Glutamatergic neuron (in vitro differentiated cells): ENCODE results near the gene NLK. TPM values are rescaled to one million over a fixed set of nuclear protein-coding genes. Genes with fewer than 3 reads are reported as not detected.
"Not testable (repeated sequence)": the region's sequence is repeated elsewhere in the genome, so short reads cannot be mapped to it uniquely, and the experiment has no call there.

Experiments
- DNase-seq: peaks from one replicate; pipeline ENCODE4 v3.0.0; 2022
- H3K27ac Mint-ChIP-seq: one replicate; pipeline ENCODE4 v1.8.0; 2020; ENCODE audit warnings: mild to moderate bottlenecking, mixed read lengths, inconsistent platforms; ENCODE audit not compliant: unreplicated experiment
- H3K27me3 Mint-ChIP-seq: one replicate; pipeline ENCODE4 v1.8.0; 2020; ENCODE audit warnings: mild to moderate bottlenecking, moderate library complexity, mixed read lengths, inconsistent platforms; ENCODE audit not compliant: unreplicated experiment
- H3K36me3 Mint-ChIP-seq: one replicate; pipeline ENCODE4 v1.8.0; 2020; ENCODE audit warnings: mild to moderate bottlenecking, mixed read lengths, inconsistent platforms; ENCODE audit not compliant: unreplicated experiment
- H3K4me1 Mint-ChIP-seq: one replicate; pipeline ENCODE4 v1.8.0; 2020; ENCODE audit warnings: mild to moderate bottlenecking, low read depth, mixed read lengths, inconsistent platforms; ENCODE audit not compliant: unreplicated experiment
- H3K4me3 Mint-ChIP-seq: one replicate; pipeline ENCODE4 v1.8.0; 2020; ENCODE audit warnings: mild to moderate bottlenecking, mixed read lengths, inconsistent platforms; ENCODE audit not compliant: unreplicated experiment
- H3K9me3 Mint-ChIP-seq: one replicate; pipeline ENCODE4 v1.8.0; 2020; ENCODE audit warnings: mild to moderate bottlenecking, moderate library complexity, mixed read lengths, inconsistent platforms; ENCODE audit not compliant: unreplicated experiment
- total RNA-seq: library from RNA; stranded (reverse); fragmentation: NEBNext Ultra II Directional; extraction: Animal tissue kit (Norgen Biotek cat#: 25700); gene quantifications from one replicate; pipeline ENCODE4 v1.2.1, GENCODE V29; 2021; ENCODE audit not compliant: unreplicated experiment
- TF ChIP-seq, protein P1 (sequence below): fragments of 200-600 bp; sonication (generic); IDR thresholded peaks from one replicate; pipeline ENCODE4 v1.5.0; 2021; ENCODE audit not compliant: partially characterized antibody, unreplicated experiment

The NLK gene
- total RNA-seq, 1 donor from 2014 or later = 33.8 TPM

DNA sequence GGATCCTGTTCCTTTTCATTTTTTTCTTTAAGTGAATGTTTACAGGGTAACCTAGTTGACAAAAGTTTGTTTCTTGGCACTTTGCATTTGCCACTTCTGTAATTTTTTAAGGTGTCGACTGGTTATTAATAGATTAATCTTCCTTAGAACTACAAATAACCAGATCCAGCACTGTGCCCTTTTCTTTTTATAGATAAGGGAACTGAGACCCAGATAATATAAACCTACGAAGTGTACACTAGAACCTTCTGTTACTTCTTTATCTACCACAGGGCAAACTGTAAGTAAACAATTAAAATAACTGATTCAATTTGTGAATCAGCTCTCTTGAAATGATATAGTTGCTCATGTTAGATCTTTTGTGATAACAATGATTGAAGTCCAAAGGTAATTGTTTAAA lies 55.4 kb downstream of the NLK start:
- DNase-seq = no peak
- no peak overlapping the region for H3K4me3 Mint-ChIP-seq
- no peaks in the 10 kb centered on the region for H3K27me3 Mint-ChIP-seq
- TF ChIP-seq, protein P1, sequence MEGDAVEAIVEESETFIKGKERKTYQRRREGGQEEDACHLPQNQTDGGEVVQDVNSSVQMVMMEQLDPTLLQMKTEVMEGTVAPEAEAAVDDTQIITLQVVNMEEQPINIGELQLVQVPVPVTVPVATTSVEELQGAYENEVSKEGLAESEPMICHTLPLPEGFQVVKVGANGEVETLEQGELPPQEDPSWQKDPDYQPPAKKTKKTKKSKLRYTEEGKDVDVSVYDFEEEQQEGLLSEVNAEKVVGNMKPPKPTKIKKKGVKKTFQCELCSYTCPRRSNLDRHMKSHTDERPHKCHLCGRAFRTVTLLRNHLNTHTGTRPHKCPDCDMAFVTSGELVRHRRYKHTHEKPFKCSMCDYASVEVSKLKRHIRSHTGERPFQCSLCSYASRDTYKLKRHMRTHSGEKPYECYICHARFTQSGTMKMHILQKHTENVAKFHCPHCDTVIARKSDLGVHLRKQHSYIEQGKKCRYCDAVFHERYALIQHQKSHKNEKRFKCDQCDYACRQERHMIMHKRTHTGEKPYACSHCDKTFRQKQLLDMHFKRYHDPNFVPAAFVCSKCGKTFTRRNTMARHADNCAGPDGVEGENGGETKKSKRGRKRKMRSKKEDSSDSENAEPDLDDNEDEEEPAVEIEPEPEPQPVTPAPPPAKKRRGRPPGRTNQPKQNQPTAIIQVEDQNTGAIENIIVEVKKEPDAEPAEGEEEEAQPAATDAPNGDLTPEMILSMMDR = no peak
- H3K9me3 Mint-ChIP-seq = no peaks in the 10 kb centered on the region
- H3K36me3 Mint-ChIP-seq = no peaks in the 10 kb centered on the region
- H3K4me1 Mint-ChIP-seq = peaks cover 14% of the 10 kb centered on the region
- H3K27ac Mint-ChIP-seq = no peak overlapping the region

GRCh38 chr17:28098591-28098990 lies 56.1 kb downstream of the NLK start:
- not testable (repeated sequence) for H3K36me3 Mint-ChIP-seq, H3K27me3 Mint-ChIP-seq, H3K9me3 Mint-ChIP-seq, H3K27ac Mint-ChIP-seq, DNase-seq, H3K4me3 Mint-ChIP-seq
- peaks cover 12% of the 10 kb centered on the region for H3K4me1 Mint-ChIP-seq

- Mint-ChIP-seq H3K9me3 (no peaks in the 10 kb centered on the region), H3K36me3 (no peaks in the 10 kb centered on the region), H3K27me3 (no peaks in the 10 kb centered on the region), H3K27ac (no peak overlapping the region), H3K4me3 (no peak overlapping the region), H3K4me1 (no peaks in the 10 kb centered on the region)
- TF ChIP-seq, protein P1 = no peak
- DNase-seq = no peak
Observed at GRCh38 chr17:28100251-28100650, 57.8 kb downstream of the NLK start.

DNA sequence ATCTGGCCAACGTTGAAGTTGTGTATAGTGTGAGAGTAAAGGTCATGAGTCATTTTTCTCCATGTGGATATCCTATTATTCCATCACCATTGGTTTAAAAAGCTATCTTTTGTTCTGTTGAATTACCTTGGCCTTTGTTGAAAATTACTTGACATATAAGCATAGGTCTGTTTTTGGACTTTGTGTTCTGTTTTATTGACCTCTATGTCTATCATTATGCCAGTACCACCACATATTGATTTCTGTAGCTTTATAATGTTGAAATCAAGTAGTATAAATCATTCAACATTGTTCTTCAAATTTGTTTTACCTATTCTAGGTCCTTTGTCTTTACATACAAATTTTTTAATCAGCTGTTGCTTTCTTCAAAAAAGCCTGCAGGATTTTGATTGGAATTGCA lies 58.5 kb downstream of the NLK start:
- Mint-ChIP-seq H3K27me3 (no peaks in the 10 kb centered on the region), H3K36me3 (no peaks in the 10 kb centered on the region), H3K4me3 (no peak overlapping the region), H3K4me1 (no peaks in the 10 kb centered on the region), H3K9me3 (no peaks in the 10 kb centered on the region), H3K27ac (no peak overlapping the region)
- TF ChIP-seq, protein P1 = no peak
- DNase-seq = no peak

- no peak for DNase-seq
- TF ChIP-seq, protein P1 = no peak
- H3K9me3 Mint-ChIP-seq = no peaks in the 10 kb centered on the region
- H3K27me3 Mint-ChIP-seq = no peaks in the 10 kb centered on the region
- H3K27ac Mint-ChIP-seq = no peak overlapping the region
- no peaks in the 10 kb centered on the region for H3K4me1 Mint-ChIP-seq
- no peak overlapping the region for H3K4me3 Mint-ChIP-seq
- H3K36me3 Mint-ChIP-seq = no peaks in the 10 kb centered on the region
Observed at GRCh38 chr17:28101919-28102318, 59.4 kb downstream of the NLK start.

DNA sequence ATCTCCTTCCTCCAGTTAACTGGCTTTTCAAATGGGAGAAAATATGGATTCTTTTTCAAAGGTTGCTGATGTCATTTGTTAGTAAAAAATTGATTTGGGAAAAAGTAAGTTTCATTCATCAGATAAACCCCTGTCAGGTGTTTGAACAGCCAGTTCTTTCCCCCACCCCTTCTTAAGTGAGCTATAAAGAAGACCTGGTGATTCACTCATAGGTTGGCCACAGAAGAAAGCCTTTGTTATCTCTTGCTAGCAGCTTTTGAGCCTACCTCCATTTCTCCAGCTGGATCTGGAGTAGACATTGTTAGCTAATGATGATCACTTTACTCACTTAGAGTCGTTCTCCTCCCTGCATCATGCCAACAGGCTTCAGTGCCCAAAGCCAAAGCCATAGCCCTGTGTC lies 63.0 kb downstream of the NLK start:
- H3K4me1 Mint-ChIP-seq = no peaks in the 10 kb centered on the region
- no peak for DNase-seq
- H3K27ac Mint-ChIP-seq = no peak overlapping the region
- no peaks in the 10 kb centered on the region for H3K27me3 Mint-ChIP-seq
- no peaks in the 10 kb centered on the region for H3K9me3 Mint-ChIP-seq
- H3K36me3 Mint-ChIP-seq = peaks cover 5% of the 10 kb centered on the region
- no peak overlapping the region for H3K4me3 Mint-ChIP-seq
- TF ChIP-seq, protein P1 = no peak
